Breast epithelium (tissue), 3 donors: ENCODE data around the gene C2orf78.

ENCODE experiments used
- CTCF ChIP-seq, 3 donors: fragments of 450-650 bp; IDR thresholded peaks; one replicate each; pipeline ENCODE4 v1.5.1; 2016 to 2017; ENCODE audit warnings: antibody characterized with exemption in 3 of 3, mild to moderate bottlenecking in 3 of 3, moderate library complexity in 3 of 3
- POLR2A ChIP-seq: fragments of 450-650 bp; IDR thresholded peaks from one replicate; pipeline ENCODE4 v1.6.1; 2016; ENCODE audit warnings: antibody characterized with exemption, mild to moderate bottlenecking, moderate library complexity

- TF ChIP-seq CTCF (IDR thresholded peaks at IDR 0.05) = no peak
- no peak for TF ChIP-seq POLR2A
These were observed 43.2 kb upstream of the C2orf78 start for GRCh38 chr2:73740767-73741166.
